HG03066 (cell line): ENCODE data around the gene GPR141.
"Not testable (repeated sequence)": the region's sequence is repeated elsewhere in the genome, so short reads cannot be mapped to it uniquely, and the experiment has no call there.

Experiments
- ATAC-seq: cut with Tn5 transposase; IDR thresholded peaks from one replicate; pipeline ENCODE4 v1.9.1; 2021; ENCODE audit warnings: low read depth; ENCODE audit not compliant: unreplicated experiment

The GPR141 gene

GRCh38 chr7:37684927-37685326 is 1.4 kb downstream of the GPR141 start:
- no peak for ATAC-seq

GRCh38 chr7:37686556-37687345 is 3.2 kb downstream of the GPR141 start:
- no peak for ATAC-seq

DNA sequence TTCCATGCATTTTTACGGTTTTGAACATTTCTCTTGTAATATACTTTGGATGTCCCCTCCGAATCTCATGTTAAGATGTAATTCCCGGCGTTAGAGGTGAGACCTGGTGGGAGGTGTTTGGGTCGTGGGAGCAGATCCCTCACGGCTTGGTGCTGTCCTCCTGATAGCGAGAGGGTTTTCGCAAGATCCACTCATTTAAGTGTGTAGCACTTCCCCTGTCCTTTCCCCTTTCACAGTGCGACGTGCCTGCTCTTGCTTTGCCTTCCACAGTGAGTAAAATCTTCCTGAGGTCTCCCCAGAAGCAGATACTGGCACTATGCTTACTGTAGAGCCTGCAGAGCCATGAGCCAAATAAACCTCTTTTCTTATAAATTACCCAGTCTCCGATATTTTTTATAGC is 6.6 kb downstream of the GPR141 start:
- ATAC-seq = no peak

DNA sequence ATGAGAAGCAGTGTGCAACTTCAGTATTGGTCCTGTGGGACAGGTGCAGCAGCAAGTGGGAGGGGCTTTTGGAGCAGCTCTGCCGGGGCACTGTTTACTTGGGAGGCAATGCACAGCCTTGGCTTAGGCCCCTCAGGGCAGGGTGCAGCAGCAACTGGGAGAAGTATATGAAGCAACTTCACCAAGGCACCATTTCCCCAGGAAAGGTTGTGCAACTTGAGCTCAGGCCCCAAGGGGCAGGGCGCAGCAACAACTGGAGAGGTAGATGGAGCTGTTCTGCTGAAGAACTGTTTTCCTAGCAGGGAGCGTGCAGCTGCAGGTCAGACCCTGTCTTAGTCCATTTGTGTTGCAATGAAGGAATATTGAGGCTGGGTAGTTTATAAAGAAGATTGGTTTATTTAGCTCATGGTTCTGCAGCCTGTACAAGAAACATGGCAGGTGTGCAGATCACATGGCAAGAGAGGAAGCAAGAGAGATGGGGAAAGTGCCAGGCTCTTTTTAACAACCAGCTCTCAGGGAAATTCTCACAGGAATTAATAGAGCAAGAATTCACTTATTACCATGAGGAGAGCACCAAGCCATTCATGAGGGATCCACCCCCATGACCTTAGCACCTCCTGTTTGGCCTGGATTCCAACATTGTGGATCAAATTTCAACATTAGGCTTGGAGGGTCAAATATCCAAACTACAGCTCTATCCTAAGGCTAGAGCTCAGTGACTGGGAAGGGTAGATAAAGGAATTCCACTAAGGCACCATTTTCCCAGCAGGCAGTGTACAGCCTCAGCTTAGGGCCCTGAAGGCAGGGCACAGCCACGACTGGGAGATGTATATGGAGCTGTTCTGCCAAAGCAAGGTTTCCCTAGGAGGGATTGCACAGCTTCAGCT is 10.9 kb downstream of the GPR141 start:
- no peak for ATAC-seq

- ATAC-seq = no peak
Measured at GRCh38 chr7:37698276-37698675, 14.7 kb downstream of the GPR141 start.

GRCh38 chr7:37698782-37699181 is 15.2 kb downstream of the GPR141 start:
- ATAC-seq = no peak

DNA sequence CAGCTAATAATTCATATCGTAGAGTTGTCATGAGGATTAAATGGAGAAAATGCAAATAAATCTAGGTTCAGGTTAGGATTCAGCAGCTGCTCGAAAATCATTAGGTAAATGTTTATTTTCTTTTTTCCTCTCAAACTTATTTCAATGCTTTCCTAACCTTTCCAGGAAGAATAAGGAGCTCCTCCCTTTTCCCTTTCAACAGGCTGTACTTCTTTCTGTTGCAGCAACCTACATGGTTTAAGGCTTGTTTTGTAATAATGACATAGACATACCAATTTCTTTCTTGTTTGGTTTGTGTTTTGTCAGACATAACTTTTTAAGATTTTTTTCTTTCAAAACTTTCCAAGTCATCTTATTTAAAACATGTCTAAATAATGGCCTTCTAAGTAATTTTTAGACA is 18.2 kb downstream of the GPR141 start:
- no peak for ATAC-seq

- ATAC-seq = no peak
Measured at GRCh38 chr7:37703361-37703760, 19.8 kb downstream of the GPR141 start.

GRCh38 chr7:37704328-37704833 is 20.8 kb downstream of the GPR141 start:
- not testable (repeated sequence) for ATAC-seq

DNA sequence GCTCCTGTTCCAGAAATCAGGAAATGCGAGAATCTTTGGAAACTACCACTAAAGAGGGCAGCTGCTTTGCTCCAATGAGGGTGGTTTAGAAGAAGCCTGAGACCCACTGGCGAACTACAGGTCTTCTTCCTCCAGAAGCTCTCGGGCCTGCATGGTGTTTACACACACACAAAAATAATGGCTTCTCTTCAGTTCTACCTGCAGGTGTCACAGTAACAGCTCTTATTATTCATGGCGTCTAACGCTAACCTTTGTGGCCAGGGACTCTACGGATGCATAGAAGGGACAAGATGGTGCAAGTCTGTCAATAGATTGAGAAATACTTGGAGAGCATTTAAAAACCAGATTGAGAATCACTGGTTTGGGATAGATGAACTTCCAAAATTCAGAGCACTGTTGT is 22.4 kb downstream of the GPR141 start:
- no peak for ATAC-seq

- ATAC-seq = no peak
Measured at GRCh38 chr7:37706804-37707203, 23.2 kb downstream of the GPR141 start.

- ATAC-seq = no peak
Measured at GRCh38 chr7:37707754-37708485, 24.4 kb downstream of the GPR141 start.

- peak; percentile 100 for ATAC-seq
Measured at GRCh38 chr7:37709631-37710509, 26.3 kb downstream of the GPR141 start.

DNA sequence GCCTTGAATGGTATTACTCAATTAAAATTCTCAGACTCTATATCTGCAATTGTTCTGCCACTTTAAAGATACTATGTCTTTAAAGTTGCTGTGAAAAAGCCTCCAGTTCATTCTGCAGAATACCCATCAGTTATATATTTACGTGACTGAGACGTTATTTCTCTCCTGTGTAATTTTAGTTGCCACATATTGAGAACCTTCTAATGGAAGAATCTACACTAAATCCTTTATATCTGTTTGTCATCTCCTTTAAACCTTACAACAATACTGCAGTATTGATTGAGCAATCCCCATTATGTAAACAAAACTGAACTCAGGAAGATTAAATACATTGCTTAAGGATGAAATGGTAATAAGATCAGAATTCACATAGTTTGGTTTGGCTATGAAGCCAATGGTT is 30.0 kb downstream of the GPR141 start:
- no peak for ATAC-seq

DNA sequence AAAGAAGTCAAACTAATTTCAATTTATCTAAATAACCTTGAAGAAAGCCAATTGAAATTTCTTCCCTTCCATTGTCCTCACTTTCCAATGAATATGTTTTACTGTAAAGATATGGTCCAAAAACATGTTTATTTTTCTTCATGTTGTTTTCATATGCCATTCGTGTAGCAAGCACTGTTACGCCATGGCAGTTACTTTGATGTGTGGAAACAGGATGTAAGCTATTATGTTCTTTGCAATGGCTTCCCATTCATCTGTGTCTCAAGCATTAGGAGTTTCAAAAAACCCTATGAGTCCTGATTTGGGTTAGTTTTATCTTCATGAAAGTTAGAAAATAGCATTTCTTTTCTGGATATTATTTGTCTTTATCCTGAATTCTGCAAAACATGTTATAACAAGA is 31.0 kb downstream of the GPR141 start:
- no peak for ATAC-seq

DNA sequence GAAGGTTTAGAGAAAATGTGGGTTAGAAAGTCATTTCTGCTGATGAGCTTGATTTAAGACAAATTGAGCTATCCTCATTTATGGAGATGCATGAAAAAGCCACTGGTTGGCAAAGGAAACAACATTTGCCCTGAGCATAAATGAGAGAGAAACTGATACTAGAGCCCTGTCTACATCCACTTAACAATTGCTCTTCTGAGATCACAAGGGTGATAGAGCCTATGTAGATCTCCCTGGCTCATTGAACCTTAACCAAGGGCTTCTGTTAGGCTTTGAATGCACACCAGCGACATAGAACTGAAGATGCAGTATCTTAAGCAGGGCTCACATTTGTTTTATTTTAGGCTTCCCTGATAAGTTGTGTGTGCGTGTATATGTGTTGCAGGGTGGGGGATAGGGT is 35.0 kb downstream of the GPR141 start:
- no peak for ATAC-seq

DNA sequence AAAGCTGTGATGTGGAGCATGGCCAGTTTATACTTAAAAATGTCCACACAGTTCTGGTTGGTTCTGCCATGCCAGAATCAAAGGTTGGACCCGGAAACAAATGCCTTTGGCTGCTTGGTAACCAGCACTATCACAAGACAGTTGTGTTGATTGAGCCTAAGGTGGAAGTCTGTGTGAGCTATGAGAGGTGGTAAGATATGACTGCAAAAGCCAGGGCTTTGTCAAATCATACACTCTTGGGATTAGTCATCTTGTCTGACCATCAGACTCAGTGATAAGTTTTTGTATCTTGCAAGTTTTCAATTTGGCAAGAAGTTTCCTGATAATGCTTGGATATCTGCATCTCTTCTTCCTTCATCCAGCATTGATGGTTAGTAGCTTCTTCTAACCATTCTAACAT is 35.5 kb downstream of the GPR141 start:
- no peak for ATAC-seq

DNA sequence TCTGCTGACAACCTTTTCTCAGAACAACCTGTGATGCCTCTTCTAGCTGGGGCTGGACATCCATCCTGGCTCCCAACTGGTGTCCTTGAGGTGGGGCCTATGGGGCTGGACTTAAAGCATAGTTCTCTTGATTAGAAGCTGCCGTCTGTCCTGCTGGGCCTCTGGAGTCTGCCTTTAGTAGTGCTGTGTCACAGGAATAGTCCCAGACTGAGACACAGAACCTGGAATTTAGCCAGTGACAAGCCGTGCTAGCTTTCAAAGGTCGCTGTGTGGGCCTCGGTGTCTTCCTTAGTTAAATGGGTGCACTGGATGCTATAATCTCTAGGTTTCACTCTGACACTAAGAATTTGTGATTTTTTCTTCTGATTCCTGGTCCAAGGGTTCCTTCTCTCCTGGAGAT is 41.2 kb downstream of the GPR141 start:
- ATAC-seq = no peak

- no peak for ATAC-seq
Measured at GRCh38 chr7:37726016-37726415, 42.5 kb downstream of the GPR141 start.

DNA sequence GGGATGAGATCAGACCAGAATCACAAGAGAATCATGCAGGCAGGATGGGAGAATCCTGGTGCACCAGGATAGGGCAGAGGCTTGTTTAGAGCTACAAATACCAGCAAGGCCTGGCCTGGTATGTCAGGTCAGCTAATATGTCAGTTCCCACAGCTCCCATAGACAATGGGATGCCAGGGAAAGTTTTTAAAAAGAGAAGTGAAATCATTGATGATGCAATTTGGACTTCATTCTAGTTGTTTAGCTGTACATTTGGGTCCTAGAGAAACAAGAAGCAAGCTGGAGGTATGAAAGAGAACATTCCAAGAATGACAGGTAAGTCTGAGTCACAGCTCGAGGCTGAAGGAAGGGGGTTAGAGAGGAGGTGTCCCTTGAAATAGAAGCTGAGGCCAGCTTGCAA is 45.2 kb downstream of the GPR141 start:
- ATAC-seq = no peak
